IPS-11a (cell line): ENCODE results near the gene SMIM30.
"Not testable (repeated sequence)": the region's sequence is repeated elsewhere in the genome, so short reads cannot be mapped to it uniquely, and the experiment has no call there.

Experiments used
- H3K4me3 ChIP-seq: one replicate; pipeline ENCODE4 v1.5.1; 2013; ENCODE audit warnings: low read depth, low read length, control low read depth

Gene SMIM30, protein sequence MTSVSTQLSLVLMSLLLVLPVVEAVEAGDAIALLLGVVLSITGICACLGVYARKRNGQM

DNA sequence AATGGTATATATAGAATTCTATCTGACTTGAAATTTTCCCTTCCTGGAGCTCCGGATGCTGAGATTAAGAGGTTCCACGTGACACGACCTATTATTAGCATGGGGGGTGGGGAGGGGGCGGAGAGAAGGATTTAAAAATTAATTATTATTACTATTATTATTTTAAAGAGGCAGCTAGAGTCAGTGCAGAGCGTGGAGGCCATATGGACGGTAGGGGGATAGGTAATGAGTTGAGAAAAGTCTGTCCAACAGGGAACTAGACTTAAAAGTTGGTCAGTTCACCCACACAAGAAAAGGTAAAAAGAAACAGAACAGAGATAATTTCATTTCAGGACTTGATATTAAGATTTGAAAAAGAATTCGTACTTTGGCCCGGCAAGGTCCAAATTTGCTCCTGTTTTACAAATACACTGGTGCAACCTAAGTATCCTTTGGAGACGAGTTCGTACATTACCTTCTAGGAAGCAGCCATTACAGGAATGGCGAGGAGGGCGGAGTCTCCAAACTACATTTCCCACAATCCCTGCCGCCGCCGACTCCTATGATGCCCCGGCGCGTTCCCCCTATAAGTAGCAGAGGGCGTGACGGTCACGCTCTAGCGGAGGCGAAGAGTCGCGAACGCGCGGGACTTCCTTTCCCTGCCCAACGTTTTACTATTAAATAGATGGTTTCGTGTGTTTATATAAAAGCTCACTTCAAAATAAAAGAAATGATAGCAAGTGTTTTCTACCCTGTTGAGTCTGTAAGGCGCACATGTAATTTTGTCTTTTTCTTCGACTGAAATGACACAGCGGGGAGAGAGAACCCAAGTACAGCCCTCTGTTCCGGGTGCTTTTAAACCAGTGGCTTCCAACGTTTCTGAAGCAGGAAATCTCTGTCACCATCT lies at the start of gene SMIM30:
Gene SMIM30 (minus strand): TSS at position 481 of the 886 bp plus-strand sequence. CDS start 976 bp downstream, outside the sequence.
- H3K4me3 ChIP-seq: peak within 1 kb of the TSS; percentile 49

DNA sequence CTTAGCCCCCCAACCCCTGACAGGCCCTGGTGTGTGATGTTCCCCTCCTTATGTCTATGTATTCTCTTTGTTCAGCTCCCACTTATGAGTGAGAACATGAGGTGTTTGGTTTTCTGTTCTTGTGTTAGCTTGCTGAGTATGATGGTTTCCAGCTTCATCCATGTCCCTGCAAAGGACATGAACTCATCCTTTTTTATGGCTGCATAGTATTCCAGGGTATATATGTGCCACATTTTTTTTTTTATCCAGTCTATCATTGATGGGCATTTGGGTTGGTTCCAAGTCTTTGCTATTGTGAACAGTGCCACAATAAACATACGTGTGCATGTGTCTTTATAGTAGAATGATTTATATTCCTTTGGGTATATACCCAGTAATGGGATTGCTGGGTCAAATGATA lies 47.8 kb upstream of the SMIM30 start:
- not testable (repeated sequence) for H3K4me3 ChIP-seq

DNA sequence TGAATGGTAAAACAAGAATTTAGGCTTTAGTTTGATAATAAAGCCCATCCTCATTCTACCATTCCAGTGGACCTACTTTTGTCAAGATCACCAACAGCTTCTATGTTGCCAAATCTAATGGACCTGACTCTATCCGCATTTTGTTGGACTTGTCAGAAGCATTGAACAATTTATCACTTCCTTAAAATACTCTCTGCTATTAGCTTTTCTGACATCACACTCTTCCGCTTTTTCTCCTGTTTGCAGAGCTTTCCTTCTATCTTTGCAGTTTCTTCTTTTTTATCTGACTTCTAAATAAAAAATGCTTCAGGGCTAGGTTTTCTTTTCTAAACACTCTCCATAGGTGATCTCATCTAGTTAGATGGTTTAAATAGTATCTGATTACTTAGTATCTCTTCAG lies 42.7 kb upstream of the SMIM30 start:
- no peak overlapping the region for H3K4me3 ChIP-seq

DNA sequence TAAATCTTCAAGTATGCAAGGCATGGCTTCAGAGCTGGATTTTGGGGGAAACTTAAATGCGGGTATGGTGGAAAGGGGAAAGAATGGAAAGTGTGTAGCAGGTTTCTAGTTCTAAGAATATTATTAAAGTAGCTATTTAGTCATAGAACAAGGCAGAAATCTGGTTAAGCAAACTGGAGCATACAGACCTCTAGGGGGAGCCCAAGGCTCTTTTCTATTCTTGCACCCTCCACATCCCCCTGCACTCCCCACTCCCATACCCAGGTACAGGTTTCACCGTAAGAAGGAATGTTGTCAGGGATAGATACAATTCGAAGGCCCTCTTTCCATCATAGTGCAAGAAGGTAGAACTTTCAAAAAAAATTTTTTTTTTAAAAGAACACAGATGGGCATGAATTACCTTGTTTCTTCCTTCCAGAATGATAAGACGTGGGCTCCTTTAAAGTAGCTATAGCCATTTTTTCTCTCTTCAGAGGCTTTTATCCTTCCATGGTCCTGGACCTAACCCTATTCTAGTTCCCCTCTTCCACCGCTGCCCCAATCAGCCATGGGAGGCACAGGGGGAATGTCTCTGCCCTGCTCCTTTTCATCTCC lies 41.5 kb upstream of the SMIM30 start:
- H3K4me3 ChIP-seq: no peak overlapping the region

DNA sequence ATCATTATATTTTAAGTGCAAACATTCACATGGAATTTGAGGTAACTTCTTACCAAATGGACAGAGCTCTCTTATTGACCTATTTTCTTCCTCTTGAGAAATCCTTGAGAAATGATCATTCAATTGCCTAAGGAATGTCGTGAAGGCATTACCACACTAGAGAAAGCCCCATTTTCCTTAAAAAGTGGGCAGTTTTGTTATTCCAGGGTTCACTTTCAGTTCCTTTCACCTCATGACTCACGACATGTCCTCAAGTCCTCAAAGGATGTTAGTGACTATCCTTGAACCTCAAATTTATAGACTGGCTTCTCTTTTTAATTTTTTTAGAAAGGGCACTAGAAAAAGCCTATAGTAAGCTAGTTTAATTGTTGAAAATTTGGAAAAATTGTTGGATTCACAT lies 40.4 kb upstream of the SMIM30 start:
- no peak overlapping the region for H3K4me3 ChIP-seq

DNA sequence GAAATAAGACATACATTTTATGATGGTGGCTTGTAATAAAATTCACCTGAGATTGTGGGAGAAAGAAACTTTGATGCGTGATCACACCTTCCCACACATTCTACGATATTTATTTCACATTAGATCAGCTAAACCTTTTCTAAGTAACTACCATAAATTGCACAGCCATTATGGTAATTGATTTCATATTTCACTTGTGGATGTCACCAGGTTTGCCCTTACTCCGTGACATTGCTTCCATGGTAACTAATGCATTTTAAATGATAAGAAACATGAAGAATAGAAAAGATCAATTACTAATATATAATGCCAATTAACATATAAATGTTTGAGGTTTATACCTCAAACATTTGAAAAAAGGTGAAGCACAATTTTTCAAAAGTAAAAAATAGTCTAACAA lies 35.8 kb upstream of the SMIM30 start:
- H3K4me3 ChIP-seq: no peak overlapping the region

DNA sequence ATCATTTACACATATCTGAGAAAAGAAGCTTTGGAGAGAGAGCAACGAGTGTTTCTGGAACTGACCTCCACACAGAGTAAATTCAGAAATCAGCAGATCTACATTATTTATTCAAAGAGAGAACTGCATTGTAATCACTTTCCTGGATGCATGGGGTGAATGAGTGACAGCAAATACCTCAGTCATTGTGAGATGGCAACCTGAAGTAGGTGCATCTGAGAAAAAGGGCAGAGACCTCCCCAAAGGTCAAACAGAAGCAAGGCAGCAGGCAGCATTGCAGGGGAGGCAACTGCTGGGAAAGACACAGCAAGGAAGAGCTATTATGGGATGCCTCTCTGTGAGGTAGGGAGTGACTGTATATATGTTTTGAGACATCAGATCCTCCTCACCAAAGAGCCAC lies 26.5 kb upstream of the SMIM30 start:
- H3K4me3 ChIP-seq: no peak overlapping the region

DNA sequence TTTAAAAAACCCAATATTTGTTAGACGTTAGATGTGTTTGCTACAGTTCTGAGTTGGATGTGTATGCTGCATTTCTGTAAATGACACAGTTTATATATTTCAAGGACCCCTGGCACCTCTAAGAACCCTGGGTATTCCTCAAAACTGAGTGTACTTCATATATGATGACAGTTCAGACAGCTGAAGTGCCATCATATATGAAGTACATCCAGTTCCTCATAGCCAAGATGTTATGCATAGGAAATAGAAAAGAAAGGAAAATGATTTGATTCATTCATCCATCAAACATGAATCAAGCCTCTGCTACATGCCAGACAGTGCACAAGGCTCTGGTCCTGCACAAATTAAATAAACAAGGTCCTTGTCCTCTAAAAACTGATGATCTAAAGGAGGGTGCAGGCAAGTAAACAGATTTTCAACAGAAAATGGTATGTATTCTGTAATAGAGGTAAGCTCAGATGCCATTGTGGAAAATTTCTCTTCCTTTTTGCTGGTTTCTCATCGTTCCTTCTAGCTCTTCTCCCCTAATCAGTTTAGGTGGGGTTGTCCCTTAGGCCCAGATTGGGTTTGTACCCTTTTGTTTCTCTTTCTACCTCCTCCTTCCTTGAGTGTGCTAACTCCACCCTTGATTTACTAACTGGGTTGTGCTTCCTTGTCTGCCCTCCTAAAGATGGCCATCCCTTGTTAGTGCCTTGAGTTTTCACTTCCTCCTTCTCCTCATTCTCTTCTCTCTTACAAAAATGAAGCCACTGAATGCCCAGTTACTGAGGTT lies 25.3 kb upstream of the SMIM30 start:
- no peak overlapping the region for H3K4me3 ChIP-seq

DNA sequence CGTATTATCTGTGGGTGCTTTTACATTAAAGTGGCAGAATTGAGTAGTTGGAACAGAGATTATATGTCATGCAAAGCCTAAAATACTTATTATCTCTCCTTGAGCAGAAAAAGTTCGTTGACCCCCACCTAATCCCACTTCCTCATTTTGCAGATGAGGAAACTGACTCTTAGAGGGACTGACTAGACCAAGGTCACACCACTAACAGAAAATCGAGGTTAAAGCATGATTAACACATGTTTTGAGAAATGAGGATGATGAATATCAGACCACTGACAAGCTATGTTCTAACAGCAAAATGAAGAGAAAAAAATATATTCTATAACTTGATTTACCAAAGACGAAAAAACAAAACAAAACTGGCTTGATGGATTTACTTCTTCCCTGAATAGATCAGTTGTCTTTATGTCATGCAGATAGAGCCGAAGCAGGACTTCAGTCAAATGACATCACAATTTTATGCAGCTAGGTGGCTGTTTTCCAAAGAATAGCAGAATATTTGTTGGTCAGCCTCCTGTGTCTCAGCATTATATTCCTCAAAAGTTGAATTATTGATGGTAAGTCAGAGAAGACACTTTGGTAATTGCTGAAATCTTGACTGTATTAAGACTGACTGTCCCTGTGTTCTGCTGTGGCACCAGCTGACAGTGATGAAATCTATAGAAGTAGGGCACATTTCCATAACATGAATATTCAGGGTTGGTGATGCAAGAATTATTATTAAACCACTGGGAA lies 24.2 kb upstream of the SMIM30 start:
- no peak overlapping the region for H3K4me3 ChIP-seq

DNA sequence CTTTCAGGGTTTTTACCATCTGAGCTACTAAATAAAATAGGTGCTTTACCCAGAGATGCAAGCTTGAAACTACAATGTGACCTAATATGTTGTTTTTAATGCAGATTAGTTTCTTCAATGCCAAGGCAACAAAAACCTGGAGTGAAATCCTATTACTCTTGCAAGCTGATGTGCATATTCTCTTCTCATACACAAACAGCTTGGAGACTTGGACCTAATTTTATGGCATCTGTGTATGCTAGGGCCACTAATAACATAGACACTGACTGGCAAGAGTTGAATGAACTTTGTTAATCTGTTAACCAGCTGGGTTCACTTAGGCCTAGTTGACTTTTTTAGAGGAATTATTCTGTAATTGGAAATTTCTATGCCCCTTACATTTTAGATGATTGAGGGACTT lies 23.4 kb upstream of the SMIM30 start:
- no peak overlapping the region for H3K4me3 ChIP-seq

DNA sequence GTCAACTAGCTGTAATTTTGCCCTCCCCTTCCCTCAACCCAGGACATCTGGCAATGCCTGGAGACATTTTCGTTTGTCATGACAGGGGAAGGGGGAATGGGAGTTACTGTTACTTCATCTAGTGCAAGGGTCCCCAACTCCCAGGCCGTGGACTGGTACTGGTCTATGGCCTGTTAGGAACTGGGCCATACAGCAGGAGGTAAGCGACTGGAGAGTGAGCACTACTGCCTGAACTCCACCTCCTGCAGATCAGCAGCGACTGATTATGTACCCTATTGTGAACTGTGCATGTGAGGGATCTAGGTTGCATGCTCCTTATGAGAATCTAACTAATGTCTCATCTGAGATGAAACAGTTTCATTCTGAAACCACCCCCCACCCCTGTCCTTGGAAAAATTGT lies 22.6 kb upstream of the SMIM30 start:
- no peak overlapping the region for H3K4me3 ChIP-seq

DNA sequence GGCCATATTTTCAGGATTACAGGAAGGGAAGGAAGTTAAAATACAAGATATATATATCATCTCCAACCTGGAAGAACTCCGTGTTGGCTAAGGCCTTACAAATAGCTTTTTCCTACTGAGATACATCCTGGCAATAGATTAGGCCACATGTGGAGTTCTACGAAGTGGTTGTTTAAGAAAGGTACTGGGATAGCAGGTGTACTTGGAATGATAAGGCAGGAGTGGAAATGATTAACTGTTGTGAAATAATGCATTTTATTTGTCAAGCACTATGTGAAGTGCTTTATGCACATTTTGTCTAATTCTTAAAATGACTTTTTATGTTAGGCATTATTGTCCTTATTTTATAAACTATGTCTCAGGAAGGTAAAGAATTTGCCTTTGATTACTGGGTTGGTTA lies 18.9 kb upstream of the SMIM30 start:
- no peak overlapping the region for H3K4me3 ChIP-seq

DNA sequence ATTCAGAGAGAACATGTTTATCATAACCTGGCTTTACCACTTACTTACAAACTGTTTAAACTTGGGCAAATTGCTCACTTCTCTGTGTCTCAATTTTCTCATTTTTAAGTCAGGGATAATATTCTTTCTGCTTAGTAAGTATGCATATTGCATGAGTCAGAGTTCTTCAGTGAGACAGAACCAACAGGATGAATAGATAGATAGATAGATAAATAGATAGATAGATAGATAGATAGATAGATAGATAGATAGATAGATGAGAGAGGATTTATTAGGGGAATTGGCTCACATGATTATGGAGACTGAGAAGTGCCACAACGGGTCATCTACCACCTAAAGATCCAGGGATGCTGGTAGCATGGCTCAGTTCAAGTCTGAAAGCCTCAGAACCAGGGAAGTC lies 15.7 kb upstream of the SMIM30 start:
- no peak overlapping the region for H3K4me3 ChIP-seq

DNA sequence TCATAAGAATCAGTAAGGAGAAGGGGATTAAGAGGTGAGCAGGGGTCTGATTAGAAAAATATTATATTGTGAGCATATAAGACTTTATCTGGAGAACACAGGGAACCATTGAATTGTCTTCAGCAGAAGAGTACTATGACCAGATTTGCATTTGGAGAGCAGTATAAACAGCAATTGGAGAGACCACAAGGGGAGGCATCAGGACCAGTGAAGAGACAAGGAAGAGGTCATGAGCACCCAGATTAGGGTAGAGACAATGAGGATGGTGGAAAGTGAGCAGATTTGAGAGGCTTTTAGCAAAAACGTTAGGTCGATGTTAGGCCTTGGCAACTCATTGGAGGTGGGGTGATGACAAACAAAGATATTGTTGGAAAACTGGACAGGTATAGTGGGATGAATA lies 13.0 kb upstream of the SMIM30 start:
- no peak overlapping the region for H3K4me3 ChIP-seq

DNA sequence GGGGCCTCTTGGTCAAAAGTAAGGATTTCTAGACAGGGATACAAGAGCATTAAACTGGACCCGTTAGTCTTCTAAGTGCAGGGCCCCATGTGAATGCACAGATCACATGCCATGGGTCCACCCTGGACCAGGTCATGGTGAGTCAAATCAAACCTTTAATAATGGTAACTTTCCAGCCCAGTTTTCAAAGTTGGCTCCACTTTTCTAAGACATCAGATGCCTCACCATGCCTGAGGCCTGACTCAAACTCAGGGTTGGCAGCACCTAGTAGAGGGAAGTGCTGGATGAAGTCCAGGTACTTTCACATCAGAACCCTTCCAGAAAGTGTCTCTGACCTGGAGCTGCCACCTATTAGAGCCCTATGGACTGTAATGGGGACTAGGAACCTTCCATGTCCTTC lies 9.7 kb upstream of the SMIM30 start:
- H3K4me3 ChIP-seq: no peak overlapping the region

DNA sequence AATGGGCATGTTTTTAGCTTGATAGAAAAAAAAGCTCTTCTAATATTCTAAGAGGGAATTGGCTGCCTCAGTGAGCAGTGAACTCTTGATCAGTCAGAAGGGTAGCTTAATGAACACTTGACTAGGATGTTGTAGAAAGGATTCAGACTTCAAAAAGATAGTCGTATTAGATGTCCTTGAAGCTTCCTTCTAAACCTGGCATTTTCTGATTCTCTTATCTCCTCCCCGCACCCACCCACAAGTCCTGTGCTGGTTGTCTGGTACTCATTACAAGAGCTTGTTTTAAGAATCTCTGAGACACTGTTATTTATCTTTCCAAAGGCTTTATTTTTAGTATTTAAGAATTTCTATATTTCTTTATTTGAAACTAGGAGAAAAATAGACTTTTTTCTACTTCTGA lies 7.4 kb upstream of the SMIM30 start:
- H3K4me3 ChIP-seq: no peak overlapping the region

DNA sequence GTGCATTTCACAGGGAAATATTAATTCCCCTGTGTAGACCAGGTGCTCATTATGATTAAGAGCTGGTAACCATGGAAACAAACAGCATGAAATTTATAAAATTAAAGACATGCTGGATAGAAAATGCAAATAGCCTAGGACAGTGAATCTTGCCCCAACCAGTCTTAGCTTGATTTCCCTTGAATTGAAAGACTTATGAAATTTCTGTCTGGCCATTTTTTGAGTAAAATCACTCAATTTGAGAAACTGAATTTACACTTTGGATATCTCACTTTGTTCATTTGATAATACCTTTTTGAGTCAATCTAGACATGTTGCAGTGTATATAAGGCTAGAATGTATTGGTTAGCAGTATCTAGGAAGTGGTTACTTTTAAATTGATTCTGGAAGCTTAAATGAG lies 4.4 kb upstream of the SMIM30 start:
- H3K4me3 ChIP-seq: no peak overlapping the region

DNA sequence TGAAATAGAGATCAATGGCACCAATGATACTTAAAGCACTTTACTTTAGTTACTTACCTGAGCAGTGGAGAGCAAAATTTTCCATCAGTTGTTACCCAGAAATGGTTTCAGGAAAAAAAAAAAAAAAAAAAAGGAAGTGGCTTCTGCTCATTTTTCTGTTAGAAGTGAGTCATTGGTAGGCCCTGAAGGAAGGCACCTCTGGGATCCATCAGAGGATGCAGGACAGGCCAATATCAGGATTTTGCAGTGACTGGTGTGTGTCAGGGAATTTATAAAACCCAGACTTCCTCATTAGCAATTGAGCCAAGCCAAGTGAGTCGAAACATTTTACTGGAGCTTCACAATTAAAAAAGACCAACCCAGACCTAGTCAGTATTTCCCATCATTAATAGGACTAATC lies 2.3 kb upstream of the SMIM30 start:
- H3K4me3 ChIP-seq: no peak overlapping the region

DNA sequence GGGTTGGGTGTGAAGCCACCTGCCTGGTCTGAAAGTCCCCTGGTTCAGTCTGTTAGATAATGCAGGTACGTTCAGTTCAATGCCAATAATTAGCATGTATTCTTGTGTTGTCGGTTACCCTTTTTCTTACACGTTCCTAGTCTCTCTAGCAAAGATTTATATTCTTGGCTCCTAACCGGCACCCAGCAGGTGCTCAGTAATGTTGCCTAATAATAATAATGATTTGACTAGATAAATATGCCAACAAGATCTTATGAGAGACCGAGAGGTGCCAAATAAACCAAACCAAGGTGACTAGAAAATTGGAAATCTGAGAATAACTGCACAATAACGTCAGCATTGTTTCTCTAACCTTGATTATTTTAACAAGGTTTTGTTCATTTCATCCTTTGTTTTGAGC lies 1.1 kb upstream of the SMIM30 start:
- no peak overlapping the region for H3K4me3 ChIP-seq

DNA sequence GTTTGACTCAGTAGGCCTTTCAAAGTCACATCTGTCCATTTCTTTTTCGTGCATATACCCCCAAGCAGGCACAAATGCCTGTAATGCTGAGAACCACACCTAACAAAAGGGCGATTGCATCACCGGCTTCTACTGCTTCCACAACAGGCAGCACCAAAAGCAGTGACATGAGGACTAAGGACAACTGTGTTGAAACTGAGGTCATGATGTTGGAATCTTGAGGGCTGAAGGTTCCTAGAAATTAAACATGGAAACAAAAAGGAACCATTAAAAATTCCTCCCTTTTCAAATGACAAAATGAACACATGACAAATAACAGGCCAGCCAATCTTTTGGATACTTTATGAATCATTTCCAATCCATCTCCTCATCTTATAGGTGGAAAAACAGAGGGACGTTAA lies 980 bp downstream of the SMIM30 start:
- H3K4me3 ChIP-seq: peak overlapping the region; percentile 49

DNA sequence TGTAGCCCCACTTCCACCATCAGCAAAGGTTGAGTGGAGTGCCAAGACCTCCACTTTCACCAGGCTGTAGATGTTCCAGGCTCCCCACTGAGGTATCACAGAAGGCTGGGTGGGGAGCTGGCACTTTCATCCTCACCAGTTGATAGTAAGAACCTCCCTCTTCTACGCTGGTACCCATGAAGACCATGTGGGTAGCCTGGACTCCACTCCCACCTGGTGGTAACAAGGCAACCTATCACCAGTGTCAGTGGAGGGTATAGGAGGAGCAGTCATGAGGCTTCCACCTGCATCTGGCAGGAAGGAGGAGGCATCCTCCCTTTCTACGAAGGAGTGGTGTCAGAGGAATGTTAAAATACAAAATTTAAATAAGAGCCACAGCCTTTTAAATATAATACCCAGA lies 4.4 kb downstream of the SMIM30 start:
- no peak overlapping the region for H3K4me3 ChIP-seq
